Vagina (tissue), 2 donors: ENCODE results near the gene GTF2A1.

ENCODE experiments used
- POLR2A ChIP-seq, 2 donors: fragments of 450-650 bp; IDR thresholded peaks; one replicate each; pipeline ENCODE4 v1.6.1; 2017; ENCODE audit warnings: antibody characterized with exemption in 2 of 2, mild to moderate bottlenecking in 2 of 2, moderate library complexity in 2 of 2
- TF ChIP-seq, protein P1 (sequence below), 3 experiments: fragments of 450-650 bp in 2 of 3; fragments of 200-600 bp in 1 of 3; sonication (generic) in 1 of 3; IDR thresholded peaks; one replicate each; pipeline ENCODE4 v1.5.1; 2017 to 2019; ENCODE audit warnings: antibody characterized with exemption in 3 of 3, mild to moderate bottlenecking in 2 of 3, moderate library complexity in 2 of 3

DNA sequence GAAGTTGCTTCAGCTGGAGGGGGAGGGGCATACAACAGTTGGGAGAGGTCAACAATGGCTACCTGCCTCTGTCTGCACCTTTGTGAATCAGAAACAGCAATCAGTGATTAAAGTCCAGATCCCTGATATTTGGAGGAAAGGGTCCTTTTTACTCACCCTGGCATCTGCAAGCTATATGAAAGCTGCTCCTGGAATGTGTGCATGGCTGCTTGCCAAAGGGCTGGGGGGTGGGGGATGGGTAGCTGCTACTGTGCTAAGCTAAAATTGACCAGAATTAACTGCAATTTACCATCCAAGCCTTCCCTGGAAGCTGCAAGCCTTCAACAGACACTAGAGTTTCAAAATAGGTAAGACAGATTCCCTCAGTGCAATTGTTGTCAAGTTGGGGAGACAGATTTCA is 13.5 kb upstream of the GTF2A1 start:
- TF ChIP-seq, protein P1, sequence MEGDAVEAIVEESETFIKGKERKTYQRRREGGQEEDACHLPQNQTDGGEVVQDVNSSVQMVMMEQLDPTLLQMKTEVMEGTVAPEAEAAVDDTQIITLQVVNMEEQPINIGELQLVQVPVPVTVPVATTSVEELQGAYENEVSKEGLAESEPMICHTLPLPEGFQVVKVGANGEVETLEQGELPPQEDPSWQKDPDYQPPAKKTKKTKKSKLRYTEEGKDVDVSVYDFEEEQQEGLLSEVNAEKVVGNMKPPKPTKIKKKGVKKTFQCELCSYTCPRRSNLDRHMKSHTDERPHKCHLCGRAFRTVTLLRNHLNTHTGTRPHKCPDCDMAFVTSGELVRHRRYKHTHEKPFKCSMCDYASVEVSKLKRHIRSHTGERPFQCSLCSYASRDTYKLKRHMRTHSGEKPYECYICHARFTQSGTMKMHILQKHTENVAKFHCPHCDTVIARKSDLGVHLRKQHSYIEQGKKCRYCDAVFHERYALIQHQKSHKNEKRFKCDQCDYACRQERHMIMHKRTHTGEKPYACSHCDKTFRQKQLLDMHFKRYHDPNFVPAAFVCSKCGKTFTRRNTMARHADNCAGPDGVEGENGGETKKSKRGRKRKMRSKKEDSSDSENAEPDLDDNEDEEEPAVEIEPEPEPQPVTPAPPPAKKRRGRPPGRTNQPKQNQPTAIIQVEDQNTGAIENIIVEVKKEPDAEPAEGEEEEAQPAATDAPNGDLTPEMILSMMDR (IDR thresholded peaks at IDR 0.05): no peak
- TF ChIP-seq POLR2A (IDR thresholded peaks at IDR 0.05): no peak
